Prostate gland (tissue), 2 donors: ENCODE data around the gene TNIP3.

Source experiments
- CTCF ChIP-seq, 4 experiments: fragments of 200-600 bp in 2 of 4; fragments of 450-650 bp in 2 of 4; sonication (generic) in 2 of 4; IDR thresholded peaks; 1 replicate in 3 of 4; 2 replicates in 1 of 4; pipeline ENCODE4 v1.5.1; 2016 to 2019; ENCODE audit warnings: antibody characterized with exemption in 4 of 4, mild to moderate bottlenecking in 2 of 4, moderate library complexity in 2 of 4
- POLR2A ChIP-seq: fragments of 450-650 bp; IDR thresholded peaks from one replicate; pipeline ENCODE4 v1.6.1; 2016; ENCODE audit warnings: antibody characterized with exemption, mild to moderate bottlenecking
- POLR2AphosphoS5 ChIP-seq: sonication (generic); formaldehyde crosslinking; IDR thresholded peaks from one replicate; pipeline ENCODE4 v1.6.1; 2017; ENCODE audit warnings: antibody characterized with exemption

GRCh38 chr4:121129606-121130325, 34.4 kb downstream of the TNIP3 start:
- TF ChIP-seq CTCF (IDR thresholded peaks at IDR 0.05) (no peak), POLR2A (no peak), POLR2AphosphoS5 (no peak)
